ENCODE data around the gene LRP10.
"Not testable (repeated sequence)": the region's sequence is repeated elsewhere in the genome, so short reads cannot be mapped to it uniquely, and the experiment has no call there.

The LRP10 gene

DNA sequence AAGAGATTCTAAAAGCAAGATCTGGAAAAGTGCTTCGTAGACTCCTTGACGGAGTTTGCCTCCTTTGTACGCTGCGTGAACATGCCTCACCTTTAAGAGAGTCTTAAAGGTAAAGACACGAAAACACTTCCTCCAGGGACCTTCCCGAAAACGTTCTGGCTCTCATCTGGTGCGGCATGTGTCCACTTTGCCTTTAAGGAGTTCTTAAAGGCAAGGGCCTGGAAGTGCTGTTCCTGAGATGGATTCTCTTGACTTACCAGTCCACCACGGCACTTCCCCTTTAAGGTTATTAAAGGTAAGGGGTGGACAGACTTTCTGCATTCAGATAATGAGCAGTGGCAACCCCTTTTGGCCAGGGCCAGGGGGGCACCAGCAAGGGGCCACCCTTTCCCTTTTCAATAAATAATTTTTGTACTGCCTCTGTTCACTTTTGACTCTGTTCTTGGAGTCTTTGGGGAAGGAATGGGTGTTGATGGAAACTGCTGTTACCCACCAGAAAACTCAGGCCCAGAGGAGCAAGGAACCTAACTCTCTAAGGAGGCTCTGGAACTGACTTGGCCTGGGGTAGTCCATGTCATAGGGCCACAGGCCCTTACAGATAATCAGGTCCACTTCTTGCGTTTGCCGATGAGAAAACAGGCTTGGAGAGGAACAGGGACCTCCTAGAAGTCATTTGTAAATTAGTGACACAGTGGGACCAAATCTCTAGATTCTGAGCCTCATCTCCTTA is 15.9 kb downstream of the LRP10 start:
- peak; percentile 70 for DNase-seq

GRCh38 chr14:22887990-22888378 is 16.4 kb downstream of the LRP10 start:
- no peak for DNase-seq

- no peak for DNase-seq
Measured at GRCh38 chr14:22888662-22889061, 17.1 kb downstream of the LRP10 start.

GRCh38 chr14:22890416-22890815 is 18.9 kb downstream of the LRP10 start:
- DNase-seq, result no peak

DNA sequence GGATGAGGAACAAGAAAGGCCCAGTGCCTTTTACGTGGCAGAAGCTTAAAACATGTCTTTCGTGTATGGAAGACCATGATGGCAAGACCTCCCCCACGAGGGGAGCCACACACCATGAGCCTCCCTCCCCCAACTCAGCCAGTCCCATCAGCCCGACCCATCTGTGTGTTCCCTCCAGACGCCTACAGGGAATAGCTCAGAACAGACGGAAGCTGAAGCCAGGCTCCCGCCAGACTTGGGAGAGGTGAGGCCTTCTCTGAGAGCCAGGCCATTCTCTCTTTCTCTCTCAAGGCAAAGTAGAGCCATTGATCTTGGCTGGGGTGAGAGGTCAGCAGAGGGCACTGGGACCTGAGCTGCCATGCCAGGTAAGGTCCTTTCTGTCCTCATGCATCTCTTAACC is 20.9 kb downstream of the LRP10 start:
- no peak for DNase-seq

DNA sequence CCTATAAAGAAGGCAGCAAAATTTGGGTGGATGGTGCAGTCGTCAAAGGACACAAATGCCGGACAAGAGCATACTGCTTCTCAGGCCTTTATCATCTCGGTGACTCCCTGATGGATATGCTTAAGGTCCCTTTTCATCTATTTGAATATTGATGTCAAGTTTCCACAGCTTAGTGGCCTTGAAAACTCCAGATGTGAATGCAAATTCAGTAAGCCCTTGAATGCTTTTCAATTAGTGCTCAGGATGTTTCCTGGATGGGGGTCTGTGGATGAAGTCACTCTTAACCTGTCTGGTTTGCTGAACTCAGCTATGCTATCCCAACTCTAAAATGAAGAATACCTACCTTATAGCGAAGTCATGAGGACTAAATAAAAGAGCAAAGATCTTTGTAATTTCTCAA is 22.2 kb downstream of the LRP10 start:
- no peak for DNase-seq

GRCh38 chr14:22895402-22895801 is 23.9 kb downstream of the LRP10 start:
- DNase-seq, result no peak

DNA sequence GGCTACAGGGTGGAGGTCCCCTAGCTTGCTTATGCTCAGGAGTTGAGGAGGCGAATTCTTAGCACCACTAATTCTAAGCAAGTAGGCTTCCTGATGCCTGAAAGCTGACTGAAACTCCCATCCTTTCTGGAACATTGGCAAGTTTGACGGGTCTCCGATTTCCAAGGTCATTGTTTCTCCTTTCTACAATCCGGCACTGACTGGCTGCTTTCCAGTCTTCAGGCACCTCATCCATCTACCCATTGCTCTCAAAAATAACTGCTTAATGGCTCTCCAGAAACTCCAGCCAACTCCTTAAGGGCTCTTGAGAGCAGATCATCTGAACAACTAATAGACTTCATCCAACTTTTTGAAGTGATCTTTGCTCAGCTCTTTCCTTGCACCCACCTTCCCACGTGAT is 24.8 kb downstream of the LRP10 start:
- no peak for DNase-seq

GRCh38 chr14:22896760-22897159 is 25.2 kb downstream of the LRP10 start:
- no peak for DNase-seq

- DNase-seq, result no peak
Measured at GRCh38 chr14:22897357-22897756, 25.8 kb downstream of the LRP10 start.

DNA sequence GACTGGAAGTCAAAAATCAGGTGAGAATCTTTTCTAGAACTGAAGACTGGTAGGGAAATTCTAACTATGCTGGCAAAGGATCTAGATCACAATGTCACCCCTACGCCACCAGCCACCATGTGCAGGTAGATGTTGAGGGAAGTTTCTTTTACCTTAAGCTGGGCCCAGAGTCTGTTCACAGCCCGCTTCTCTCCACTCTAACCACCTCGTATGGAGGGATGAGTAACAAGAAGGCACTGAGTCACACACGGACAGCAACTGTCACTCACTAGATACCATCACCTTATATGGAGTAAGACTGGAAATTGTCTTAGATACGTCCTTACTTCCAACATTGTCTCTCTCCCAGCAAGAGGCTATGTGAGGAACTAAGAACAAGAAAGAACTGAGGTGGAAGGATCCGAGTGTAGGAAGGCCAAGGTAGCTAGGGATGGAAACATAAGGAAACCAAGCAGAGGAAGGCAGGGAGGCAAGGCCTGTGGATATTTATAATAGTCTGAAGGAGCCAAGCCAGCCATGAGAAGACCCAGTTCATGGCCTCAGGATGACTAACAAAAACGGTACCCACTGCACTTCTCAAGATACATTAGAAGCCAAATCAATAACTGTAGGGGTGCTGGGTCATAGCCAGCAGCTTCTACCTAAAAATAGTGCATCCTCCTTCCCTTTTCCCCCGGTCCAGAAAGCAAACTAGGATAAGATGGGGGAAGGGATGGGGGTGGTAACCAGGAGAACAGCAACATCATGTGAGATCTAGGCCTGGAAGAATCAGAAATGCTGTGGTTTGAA is 27.0 kb downstream of the LRP10 start:
- peak; percentile 88 for DNase-seq

DNA sequence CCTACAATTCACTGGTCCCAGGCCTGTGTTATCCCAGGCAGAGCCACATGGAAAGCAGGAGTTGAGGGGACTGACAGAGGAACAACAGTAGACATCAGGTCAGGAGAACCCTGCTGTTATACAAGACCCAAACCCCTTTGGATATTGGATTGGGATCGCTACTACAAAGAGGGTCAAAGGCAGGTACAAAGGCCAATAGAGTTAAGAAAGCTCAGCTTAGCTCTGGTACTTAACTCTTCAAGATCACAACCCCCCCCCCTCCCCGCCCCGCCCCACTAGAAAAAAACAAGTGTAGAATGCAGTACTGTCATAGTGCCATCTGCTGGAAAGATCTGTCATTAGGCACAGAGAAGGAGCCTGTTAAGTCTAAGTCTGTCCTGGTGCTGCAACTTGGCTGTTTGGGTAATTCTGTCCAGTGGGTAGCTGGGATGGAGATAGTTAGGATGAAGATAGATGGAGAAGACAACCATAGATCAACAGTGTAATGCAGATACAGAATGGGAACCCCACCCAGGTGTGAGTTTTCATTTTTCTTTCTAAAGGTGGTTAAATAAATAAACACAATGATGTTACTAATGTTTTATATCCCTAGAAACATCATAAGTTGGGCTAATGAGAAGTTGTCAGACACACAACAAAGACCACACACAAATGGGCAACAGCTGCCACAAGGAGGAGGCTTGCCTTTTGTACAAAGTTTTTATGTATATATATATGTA is 28.7 kb downstream of the LRP10 start:
- peak; percentile 74 for DNase-seq

GRCh38 chr14:22901799-22902198 is 30.3 kb downstream of the LRP10 start:
- no peak for DNase-seq

GRCh38 chr14:22903742-22904087 is 32.2 kb downstream of the LRP10 start:
- no peak for DNase-seq

DNA sequence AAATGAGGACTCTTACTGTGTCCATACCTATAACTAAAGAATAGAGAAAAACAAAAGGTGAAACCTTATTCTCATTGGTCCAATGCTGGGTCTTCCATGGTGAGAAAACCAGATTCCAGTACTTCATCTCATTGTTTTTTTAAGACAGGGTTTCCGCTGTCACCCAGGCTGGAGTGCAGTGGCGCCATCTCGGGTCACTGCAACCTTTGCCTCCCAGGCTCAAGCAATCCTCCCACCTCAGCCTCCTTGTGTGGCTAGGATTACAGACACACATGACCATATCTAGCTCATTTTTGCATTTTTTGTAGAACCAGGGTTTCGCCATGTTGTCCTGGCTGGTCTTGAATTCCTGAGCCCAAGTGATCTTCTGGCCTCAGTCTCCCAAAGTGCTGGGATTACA is 34.1 kb downstream of the LRP10 start:
- no peak for DNase-seq

GRCh38 chr14:22906073-22906472 is 34.5 kb downstream of the LRP10 start:
- no peak for DNase-seq

GRCh38 chr14:22907429-22907828 is 35.9 kb downstream of the LRP10 start:
- DNase-seq, result no peak

DNA sequence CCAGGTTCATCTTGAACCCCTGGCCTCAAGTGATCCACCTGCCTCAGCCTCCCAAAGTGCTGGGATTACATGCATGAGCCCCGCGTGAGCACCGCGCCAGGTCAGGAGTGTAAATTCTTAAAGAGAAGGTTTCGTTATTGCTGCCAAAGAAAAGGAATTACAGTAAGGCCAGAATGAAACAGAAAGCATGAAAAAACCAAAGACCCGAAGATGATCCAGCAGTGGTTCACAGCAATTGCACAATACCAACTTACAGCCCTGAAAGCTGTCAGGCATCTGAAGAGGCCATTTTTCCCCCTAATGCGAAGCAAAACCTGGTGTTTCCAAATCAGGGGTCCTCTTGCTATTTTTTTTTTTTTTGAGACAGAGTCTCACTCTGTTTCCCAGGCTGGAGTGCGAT is 37.1 kb downstream of the LRP10 start:
- no peak for DNase-seq

- no peak for DNase-seq
Measured at GRCh38 chr14:22910916-22911315, 39.4 kb downstream of the LRP10 start.

DNA sequence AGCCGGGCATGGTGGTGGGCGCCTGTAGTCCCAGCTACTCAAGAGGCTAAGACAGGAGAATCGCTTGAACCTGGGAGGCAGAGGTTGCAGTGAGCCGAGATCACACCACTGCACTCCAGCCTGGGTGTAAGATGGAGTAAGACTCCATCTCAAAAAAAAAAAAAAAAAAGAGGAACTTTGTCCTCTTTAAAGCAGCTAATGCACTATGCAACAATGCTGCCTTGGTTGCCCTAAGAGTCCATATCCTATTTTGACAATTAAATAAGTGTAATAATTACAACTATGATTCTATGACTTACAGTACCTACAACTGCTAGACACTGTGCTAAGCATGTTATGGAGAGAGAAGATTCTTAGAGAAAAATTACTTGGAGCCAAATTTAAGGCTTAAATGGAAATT is 43.3 kb downstream of the LRP10 start:
- DNase-seq, result not testable (repeated sequence)

GRCh38 chr14:22915886-22916521 is 44.5 kb downstream of the LRP10 start:
- DNase-seq, result peak; percentile 12

GRCh38 chr14:22918804-22919600 is 47.5 kb downstream of the LRP10 start, which contains the start of gene RBM23:
TSS of gene RBM23 (minus strand) at chr14:22919149.
- DNase-seq, result peak; percentile 100
